Measurements from ENCODE around the gene COLEC11. TPM values are rescaled to one million over a fixed set of nuclear protein-coding genes. Genes with fewer than 3 reads are reported as not detected.

Gene COLEC11
- total RNA-seq, 1 experiment from 2014 or later: 0.39 TPM

DNA sequence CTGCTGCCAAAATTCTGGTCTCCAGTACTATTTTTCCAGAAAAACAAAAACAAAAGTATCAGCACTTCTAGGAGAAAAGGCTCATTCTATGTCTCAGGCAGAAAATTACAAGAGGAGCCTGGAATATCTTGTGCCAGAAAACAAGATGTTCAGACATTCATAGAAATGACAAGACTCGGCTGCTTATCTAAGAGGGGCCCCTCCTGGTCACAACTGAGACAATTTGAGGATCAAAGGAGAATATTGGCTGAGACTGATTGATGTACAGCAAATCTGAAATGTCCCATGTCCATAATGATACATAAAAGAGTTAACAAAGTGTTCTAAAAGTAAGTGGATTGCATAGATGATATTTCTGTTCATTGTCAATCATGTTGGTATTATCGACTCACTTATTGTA is 22.3 kb upstream of the COLEC11 start:
- TF ChIP-seq, protein P1, sequence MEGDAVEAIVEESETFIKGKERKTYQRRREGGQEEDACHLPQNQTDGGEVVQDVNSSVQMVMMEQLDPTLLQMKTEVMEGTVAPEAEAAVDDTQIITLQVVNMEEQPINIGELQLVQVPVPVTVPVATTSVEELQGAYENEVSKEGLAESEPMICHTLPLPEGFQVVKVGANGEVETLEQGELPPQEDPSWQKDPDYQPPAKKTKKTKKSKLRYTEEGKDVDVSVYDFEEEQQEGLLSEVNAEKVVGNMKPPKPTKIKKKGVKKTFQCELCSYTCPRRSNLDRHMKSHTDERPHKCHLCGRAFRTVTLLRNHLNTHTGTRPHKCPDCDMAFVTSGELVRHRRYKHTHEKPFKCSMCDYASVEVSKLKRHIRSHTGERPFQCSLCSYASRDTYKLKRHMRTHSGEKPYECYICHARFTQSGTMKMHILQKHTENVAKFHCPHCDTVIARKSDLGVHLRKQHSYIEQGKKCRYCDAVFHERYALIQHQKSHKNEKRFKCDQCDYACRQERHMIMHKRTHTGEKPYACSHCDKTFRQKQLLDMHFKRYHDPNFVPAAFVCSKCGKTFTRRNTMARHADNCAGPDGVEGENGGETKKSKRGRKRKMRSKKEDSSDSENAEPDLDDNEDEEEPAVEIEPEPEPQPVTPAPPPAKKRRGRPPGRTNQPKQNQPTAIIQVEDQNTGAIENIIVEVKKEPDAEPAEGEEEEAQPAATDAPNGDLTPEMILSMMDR (conservative IDR thresholded peaks at IDR 0.05): no peak
- Histone ChIP-seq H2BK20ac (ENCODE audit: low read depth, low read length, poor library complexity, severe bottlenecking) (no peak overlapping the region), H2BK12ac (ENCODE audit: insufficient read length, low read depth, low read length) (no peak overlapping the region), H3K14ac (ENCODE audit: insufficient read depth, low read length) (no peak overlapping the region), H4K8ac (replicated peaks; ENCODE audit: insufficient read length, low read depth, low read length) (no peak overlapping the region), H3K4ac (ENCODE audit: low read depth, low read length) (no peak overlapping the region), H3K18ac (ENCODE audit: insufficient read length, low read depth, low read length) (no peak overlapping the region), H2BK15ac (ENCODE audit: low read depth, low read length) (no peak overlapping the region), H3K27ac (ENCODE audit: insufficient read length, low read depth, low read length) (no peak overlapping the region), H3K4me1 (ENCODE audit: insufficient read depth, low read length) (no peaks in the 10 kb centered on the region; the same call in 1 of the 2 replicates), H4K20me1 (ENCODE audit: control insufficient read depth, insufficient read depth, insufficient read length) (no peaks in the 10 kb centered on the region), H3K23ac (ENCODE audit: insufficient read length, low read depth, low read length) (no peak overlapping the region), H4K91ac (ENCODE audit: insufficient read length, low read depth, low read length) (no peak overlapping the region), H3K27me3 (ENCODE audit: insufficient read depth, low read length) (no peaks in the 10 kb centered on the region), H4K5ac (ENCODE audit: insufficient read length, low read depth, low read length) (no peak overlapping the region), H3T11ph (ENCODE audit: low read length) (no peak overlapping the region), H3K79me1 (ENCODE audit: insufficient read depth, low read depth, low read length, poor library complexity, severe bottlenecking) (no peaks in the 10 kb centered on the region), H3K9me3 (ENCODE audit: control insufficient read depth, low read depth, low read length) (no peaks in the 10 kb centered on the region), H3K56ac (ENCODE audit: insufficient read length, low read depth, low read length) (no peak overlapping the region), H3K4me2 (ENCODE audit: insufficient read depth, insufficient read length, low read length) (no peak overlapping the region), H2AK5ac (ENCODE audit: insufficient read length, low read length) (no peak overlapping the region), H2BK120ac (ENCODE audit: low read depth, low read length, poor library complexity, severe bottlenecking) (no peak overlapping the region), H3K79me2 (ENCODE audit: insufficient read depth, low read length) (peaks cover 12% of the 10 kb centered on the region; the same call in 1 of the 2 replicates), H2AFZ (ENCODE audit: low read length) (no peak overlapping the region), H3K9ac (ENCODE audit: extremely low read depth, insufficient read length, low read length) (no peak overlapping the region), H3K23me2 (ENCODE audit: insufficient read length, low read depth, low read length, poor library complexity, severe bottlenecking) (peaks cover 3% of the 10 kb centered on the region), H2BK5ac (ENCODE audit: insufficient read length, low read length) (no peak overlapping the region)
- Mint-ChIP-seq H3K9me3 (peaks cover 0 to 1% of the 10 kb centered on the region in 2 experiments; a peak in 1 of 5 replicates), H3K4me3 (no peak overlapping the region), H3K27me3 (ENCODE audit: low read depth) (peaks cover 7% of the 10 kb centered on the region), H3K27ac (no peak overlapping the region), H3K36me3 (ENCODE audit: insufficient read depth in 1 of 3, low read depth in 3 of 3) (peaks cover 19 to 22% (median 20%) of the 10 kb centered on the region in 3 experiments), H3K4me1 (peaks cover 12 to 18% of the 10 kb centered on the region in 2 experiments)
- no peak for DNase-seq
- WGBS (ENCODE audit: extremely low coverage, insufficient read length, low lambda C conversion rate): no CpG with 5 or more reads among the region's 2 CpGs

Measured in H9 (cell line).